GM18868 (cell line): ENCODE results near the gene DTHD1.
A peak's percentile ranks its signal among the peaks of the same experiment; 100 is the strongest.

Experiments
- ATAC-seq: cut with Tn5 transposase; IDR thresholded peaks from one replicate; pipeline ENCODE4 v1.9.1; 2021; ENCODE audit warnings: mild to moderate bottlenecking, moderate library complexity; ENCODE audit not compliant: unreplicated experiment

Gene DTHD1

DNA sequence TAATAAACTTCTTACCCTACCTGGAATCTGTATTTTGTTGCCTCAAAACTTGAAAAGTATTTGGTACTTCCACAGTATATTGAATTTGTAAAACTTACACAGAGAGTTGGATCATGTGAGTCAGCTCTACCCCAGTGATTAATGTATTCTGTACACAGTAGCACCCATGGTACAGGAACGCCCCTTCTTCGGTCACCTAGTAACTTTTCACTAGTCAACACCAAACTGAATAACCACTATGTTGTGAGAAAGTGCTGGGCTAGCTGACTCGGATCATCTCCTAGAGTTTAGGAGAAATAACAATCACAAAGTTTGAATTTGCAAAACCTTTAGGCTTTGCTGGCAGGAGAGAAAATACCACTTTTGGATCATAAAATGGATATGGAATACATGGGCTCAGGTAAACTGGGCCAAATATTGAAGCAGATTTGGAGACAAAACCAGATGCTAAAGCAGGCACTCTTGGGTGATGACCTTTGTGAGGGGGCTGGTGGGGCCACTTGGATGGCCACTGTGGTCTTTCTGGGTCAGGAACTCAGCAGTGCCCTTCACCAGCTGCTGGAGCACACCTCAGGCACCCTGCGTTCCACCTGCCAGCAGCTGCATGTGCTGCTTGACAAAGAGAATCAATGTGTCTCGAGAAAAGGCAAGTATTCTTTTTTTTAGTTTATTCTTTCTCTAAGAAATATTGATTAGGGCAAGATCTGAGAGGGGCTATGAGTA lies at the start of gene DTHD1:
DTHD1 (plus strand) TSS at position 233 of the 723 bp plus-strand sequence; CDS start at position 376, 143 bp downstream.
- no peak for ATAC-seq

DNA sequence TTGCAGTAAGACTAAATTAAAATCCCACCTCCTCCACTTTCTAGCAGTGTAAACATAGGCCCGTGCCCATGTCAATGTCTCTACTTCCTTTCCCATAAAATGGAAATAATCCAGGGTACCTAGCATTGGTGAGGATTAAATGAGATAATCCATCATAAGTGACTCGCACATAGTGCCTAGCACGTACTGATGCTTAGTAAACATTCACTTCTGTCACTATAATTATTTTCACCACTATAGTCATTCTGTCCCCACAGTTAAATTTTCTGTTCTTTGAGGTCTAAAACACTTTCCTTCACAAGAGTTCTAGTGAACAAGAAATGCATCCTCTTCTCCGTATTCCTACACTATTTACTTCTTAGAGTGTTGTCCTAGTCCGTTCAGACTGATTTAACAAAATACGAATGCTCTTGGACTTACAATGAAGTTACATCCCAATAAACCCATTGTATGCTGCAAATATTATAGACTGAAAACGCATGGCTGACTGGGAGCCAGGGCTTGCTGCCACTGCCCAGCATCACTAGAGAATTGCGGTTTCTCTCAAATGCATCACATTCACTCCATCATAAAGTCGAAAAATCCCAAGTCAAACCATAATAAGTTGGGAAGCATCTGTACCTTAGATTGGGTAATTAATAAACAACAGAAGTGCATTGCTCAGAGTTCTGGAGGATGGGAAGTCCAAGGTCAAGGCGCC lies 47.7 kb upstream of the DTHD1 start:
- ATAC-seq: no peak

DNA sequence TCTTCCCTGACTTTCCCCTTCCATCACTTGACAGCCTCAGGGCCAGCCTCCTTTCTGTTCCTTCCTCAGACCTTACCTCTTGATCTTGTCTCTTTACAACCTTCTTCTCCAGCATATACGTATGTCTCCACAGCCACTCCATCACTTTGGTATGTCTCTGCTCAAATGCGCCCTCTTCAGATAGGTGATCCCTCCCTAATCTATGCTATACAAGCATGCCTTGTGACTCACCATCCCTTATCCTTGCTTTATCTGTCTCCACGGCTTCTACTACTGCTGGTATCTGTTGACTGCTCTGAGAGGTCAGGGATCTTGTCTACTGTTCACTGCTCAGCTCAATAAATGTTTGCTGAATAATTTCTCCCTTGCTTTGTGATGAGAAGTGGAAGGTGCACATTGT lies 46.1 kb upstream of the DTHD1 start:
- ATAC-seq: no peak

DNA sequence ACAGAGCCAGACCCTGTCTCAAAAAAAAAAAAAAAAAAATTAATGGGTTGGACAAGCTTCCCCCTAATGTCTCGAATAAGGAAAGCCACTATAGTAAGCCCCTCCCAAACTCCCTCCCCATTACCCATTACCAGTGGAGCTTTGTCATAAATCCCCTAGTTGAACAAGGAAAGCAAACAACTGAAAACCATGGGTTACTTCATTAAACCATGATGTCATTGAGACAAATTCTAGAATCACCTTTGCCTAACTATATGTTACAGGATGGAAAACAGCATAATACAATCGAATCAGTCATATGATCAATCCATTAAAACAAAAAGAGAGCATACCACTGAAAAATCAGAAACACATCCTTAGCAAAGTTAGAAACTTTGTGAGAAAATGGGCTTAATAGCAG lies 45.3 kb upstream of the DTHD1 start:
- no peak for ATAC-seq

DNA sequence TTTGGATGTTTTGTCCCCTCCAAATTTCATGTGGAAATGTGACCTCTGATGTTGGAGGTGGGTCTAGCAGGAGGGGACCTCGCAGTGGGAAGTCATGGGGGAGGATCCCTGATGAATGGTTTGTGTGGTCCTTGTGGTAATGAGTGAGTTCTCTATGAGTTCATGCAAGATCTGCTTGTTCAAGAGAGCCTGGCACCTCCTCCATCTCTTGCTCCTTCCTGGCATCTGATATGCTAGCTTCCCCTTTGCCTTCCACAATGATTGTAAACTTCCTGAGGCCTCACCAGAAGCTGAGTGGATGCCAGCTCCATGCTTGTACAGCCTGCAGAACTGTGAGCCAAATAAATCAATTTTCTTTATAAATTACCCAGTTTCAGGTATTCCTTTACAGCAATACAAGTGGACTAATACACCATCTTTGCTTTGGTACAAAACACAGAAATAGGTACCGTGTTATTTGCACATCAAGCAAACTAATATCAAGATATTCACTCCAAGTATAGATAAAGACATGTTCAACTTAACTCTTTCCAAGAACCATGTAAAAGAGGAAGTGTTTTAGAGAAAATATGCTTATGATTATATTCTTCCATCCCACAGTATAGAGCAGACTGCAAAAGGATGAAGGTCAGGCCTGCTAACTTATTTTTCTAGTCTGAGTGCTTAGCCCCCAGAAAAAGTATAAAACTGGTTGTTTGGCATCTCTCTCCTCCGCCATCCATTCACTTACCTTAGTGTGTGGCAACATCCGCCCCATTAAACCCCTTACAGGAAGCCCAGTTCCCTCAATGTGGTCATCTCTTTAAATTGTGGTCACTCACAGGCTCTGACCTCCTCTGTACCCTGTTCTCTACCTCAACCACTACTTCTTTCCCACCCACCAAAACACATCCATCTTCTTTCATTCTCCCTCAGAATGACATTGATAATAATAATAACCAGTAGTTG lies 43.8 kb upstream of the DTHD1 start:
- no peak for ATAC-seq

DNA sequence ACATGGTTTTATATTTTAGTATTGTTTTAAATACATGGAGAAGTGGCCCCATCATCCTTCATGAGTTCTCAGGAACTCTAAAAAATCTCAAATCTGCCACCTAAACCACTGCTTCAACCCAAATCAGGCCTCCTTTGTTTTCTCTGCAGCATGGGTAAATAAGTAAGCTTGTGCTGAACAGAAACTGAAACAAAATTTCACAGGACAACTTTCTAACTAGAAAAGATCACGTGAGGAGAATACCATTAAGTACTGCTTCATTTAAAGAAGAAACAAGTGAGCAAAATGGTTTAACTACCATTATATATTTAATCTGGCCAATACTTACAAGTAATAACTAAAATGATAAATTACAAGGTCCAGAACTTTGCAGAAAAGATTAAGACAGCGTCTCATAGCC lies 39.6 kb upstream of the DTHD1 start:
- ATAC-seq: peak; percentile 44

DNA sequence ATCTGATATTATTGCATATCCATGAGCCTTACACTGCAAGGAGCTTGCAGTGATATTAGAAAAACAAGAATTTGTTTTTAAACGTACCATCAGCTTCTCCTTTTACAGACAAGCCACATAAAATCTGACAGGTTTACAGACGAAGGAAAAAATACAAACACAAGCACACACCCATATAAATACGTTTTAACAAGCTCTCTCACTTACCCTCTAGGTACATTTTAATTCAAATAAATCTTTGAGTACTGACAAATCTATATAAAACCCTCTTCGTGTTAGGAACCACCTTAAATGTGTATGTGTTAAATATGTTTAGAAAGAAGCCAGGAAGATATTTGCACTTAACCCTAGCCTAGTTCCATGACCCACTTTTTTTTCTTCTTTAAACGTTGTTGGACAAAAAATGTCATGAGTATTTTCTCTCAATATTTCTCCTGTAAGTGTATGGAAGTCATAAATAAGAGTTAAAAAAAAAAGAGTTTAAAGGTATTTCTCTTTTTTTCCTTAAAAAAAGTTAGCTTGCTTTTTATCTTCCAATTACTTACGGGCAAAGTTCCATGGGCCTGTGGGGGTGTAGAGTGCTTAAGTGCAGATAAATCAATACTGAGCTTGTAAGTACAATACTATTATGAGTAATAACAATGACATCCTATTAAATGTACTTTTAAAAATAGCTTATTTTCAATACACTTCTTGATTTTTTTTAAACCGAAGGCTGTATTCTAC lies 38.6 kb upstream of the DTHD1 start:
- no peak for ATAC-seq

DNA sequence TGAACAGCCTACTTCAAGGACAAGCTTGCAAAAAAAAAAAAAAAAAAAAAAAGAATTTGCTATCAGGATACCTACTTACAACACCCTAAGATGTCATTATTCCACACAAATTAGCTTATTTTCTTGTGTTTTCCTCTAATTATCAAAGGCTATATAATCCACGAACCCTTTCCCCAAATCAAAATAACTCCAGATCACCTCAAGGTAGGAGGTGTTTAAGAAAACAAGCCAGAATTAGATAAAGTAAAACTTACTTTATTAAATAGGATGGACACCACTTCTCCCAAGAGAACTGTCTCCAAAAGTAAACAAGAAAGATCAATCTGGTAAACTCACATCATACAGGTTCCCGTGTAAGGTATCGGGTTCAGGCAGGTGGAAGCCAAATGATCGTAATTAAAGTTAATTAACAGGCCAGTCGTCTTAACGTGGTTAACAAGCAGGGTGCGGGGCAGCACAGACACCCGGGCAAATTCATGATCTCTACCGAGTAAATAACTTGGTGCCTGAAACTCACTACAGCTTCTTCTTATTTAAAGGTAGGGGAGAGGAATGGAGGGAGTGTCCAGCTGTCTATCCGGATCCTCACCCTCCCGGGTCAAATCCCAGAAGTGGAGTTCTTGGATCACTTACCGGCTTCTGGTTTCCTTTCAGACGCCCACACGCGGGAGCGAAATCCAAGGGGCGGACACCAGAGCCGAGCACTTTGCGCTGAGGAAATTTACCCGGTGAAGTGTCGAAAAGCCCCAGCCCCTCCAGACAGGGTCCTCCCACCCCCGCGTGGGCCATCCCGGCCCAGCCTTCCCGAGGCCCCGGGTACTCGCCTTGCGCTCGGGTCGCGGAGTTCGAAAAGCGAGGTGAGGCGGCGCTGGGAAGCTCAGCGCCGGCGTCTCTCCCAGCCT lies 37.8 kb upstream of the DTHD1 start:
- ATAC-seq: peak; percentile 34

DNA sequence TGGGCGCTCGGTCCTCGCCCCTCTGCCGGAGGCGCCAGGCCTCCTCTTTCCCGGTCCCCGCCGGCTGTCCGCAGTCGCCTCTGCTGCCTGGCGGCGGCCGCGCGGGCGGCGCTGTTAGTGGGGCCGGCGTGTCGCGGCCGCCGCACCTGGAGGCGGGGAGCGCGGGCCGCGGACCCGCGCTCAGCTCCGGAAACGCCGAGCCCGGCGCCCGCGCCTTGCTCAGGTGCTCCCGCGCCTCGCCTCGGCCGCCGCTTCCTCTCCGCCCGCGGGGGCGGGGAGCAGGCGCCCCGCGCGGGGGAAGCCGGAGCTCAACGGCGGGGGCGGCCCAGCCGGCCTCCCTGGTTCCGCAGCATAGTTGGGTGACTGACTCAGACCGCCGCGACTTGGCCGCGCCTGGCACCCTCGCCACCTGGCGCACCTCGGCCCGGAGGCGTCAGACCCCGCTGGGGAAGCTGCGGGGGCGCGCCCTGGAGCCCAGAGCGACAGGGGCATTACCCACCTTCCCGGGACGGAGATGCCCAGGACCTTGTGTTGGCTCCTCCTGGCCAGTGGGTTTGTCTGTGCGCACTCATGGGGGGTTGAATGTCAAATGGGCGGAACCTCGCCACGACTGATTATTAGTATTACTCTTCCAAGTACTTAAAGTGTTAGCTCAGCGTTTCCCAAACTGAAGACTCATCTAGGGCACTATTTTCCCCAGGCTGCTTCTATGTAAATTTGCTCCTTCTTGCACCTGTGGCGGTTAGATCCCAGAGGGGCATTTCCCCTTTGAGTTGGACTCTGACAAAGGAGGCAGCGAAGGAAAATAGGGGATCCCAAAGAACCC lies 36.9 kb upstream of the DTHD1 start, which contains the start of gene ARAP2:
ARAP2 (minus strand) TSS at position 258 of the 826 bp plus-strand sequence. CDS start 15,028 bp downstream, outside the sequence.
- ATAC-seq: peak; percentile 55

DNA sequence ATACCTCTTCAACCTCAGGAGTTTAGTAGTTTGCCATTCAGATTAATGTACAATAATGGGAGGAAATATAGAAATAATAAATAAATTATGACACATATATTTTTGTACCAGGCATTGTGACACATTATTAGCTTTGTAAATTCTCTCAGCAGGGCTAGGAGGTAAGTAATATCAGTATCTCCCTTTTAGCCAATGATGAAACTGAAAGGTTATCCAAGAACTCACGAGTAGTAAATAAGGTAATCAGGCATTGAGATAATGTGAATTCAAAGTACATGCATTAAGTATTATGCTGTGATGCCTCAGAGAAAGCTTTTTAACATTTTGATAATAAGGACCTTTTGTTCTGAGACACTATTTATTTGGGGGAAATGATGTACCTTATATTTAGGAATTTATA lies 31.8 kb upstream of the DTHD1 start:
- ATAC-seq: no peak

DNA sequence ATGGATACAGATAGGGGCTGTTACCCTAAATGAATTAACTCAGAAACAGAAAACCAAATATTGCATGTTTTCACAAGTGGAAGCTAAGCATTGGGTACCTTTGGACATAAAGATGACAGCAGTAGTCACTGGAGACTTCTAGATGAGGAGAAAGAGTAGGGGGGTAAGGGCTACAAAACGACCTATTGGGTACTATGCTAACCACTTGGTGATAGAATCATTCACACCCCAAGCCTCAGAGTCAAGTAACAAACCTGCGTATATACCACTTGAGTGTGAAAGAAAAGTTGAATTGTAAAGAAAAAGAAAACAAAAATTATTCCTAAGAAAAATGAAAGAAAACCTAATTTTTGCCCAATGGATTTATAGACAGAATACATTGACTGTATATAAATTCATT lies 29.4 kb upstream of the DTHD1 start:
- no peak for ATAC-seq

DNA sequence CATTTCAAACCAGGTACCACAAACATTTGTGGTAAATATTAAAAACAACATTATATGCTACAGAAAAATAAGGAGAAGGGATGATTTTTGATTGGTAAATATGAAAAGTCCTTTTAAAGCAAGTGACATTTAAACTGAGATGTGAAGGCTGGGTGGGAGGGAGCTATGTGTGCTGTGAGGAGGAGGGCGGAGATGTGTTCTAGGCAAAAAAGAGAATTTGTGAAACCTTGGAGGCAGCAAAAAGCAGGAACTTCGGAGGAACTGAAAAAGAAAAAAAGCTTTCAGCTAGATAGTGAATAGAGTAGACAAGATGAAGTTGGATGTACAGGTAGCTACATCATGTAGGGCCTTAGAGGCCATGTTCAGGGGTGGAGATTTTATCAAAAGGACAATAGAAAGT lies 27.0 kb upstream of the DTHD1 start:
- ATAC-seq: no peak

DNA sequence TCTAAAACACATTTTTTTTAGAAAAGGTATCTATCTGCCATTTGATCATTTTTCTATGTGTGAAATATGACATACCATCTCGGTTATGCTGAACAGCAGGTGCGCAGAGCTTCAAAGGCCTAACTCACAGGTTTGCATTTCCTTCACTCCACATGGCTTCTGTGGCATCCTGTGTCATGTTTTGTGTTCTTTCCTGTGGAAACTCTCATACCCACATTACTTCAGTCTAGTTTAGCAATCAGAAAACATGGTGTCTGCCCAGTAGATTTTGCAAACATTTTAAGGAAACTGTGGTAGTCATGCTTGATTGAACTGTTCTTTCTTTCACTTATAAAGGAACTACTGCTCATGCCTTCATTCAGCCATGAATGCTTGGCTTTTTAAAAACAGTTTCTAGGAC lies 25.8 kb upstream of the DTHD1 start:
- ATAC-seq: peak; percentile 60

DNA sequence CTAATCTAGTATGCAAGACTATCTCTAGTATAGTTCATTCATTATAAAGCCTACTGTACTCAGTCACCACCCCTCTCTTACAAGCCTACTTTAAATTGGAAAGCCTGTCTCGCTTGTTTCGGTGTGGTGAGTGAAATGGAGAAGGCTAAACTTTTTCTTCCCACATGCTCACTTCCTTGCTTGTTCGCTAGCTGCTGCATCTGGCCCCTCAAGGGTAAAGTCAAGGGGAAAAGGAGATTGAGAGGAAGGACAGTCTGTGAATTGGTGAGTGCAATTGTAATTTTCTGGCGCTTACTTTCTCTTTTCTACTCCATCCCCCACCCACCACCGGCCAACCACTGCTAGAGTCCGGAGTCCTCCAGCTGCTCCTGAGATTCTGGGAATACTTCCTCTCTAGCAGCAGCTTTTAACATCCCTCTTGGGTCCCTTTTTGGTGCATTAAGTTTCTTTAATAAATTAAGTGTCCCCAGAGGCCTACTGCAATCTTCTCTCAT lies 25.0 kb upstream of the DTHD1 start:
- ATAC-seq: peak; percentile 73

DNA sequence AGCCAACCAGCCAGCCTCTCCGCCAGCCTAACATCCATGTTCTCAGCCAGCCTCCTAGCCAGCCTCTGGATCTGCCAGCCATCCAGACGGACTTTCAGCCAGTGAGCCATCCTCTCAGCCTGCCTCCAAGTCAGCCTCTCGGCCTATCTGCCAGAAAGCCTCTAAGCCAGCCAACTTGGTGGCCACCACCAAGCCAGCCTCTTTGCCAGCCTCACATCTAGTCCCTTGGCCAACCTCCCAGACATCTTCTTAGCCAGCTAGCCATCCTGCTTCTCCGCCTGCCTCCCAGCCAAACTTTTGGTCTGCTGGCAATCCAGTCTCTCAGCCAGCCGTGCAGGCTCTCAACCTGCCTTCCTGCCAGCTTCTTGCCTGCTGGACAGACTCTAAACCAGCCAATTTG lies 20.7 kb upstream of the DTHD1 start:
- no peak for ATAC-seq

DNA sequence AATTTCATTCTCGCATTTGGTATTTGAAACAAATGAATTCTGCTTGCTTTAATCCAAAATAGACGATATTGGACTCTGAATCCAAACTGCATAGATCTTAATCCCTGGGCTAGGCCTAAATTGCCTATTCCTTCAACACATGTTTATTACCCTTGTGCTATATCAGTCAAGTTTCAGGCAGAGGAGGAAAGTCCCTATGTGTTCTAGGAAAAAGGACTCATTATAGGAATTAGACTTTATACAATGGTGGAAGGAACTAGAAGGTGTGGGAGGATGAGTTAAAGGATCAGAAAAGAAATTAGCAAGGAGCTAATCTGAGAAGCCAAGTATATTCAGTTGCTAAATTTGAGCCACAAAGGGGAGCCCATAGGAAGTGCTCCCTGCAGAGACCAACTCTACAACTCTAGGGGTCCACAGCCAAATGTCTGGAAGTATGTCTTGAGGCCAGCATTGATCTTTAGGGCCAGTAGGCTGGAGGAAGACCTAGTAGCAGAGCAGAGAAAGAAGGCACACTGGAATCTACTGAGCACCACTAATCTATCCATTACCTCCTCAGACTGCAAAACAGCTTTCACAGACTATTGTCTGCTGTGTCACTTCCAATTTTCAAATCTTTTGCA lies 17.1 kb upstream of the DTHD1 start:
- ATAC-seq: no peak

DNA sequence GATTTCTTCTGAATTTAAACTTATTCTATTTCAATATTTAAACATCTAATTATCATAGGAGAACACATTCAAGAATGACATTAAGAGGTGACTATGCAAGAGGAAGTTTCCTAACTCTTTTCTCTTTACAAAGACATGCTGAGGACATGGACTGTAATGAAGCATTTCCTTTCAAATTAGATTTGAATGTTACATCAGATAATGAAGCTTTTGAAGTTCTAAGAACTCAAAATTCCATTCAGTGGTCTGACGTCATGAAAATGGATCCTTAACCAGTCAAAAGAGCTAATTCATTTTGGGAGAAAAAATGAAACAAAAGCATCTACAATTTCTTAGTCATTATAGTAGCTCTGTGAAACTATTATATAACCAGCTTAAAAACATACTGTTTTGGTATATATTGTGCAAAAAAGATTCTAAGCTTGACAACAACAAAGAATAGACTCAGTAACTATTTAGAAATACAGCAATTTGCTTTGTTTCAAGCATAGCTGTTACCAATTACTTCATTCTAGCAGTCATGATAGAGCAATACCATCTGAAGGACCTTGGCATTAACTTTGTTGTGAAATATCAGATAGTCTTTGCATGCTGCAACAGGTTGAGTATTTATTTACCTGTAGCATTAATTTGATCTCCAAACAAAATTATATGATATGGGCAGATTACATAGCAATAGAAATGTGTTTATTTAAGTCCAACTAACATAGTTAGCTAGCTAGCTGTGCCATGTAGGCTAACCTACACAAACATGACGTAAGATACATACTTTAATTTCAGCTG lies 13.7 kb upstream of the DTHD1 start:
- ATAC-seq: no peak
